Esophagus muscularis mucosa (tissue), 4 donors: ENCODE results near the gene COL2A1. TPM values are rescaled to one million over a fixed set of nuclear protein-coding genes. Genes with fewer than 3 reads are reported as not detected.

Experiments used
- DNase-seq: peaks from one replicate; pipeline ENCODE4 v3.0.0-alpha.2; 2017; ENCODE audit errors: extremely low spot score
- H3K27ac ChIP-seq, 4 donors: fragments of 200-600 bp; sonication (generic); replicated peaks in 1 of 4; 1 replicate in 3 of 4; 2 replicates in 1 of 4; pipeline ENCODE4 v1.5.1; 2016 to 2019; ENCODE audit warnings: mild to moderate bottlenecking in 1 of 4
- H3K27me3 ChIP-seq, 4 donors: fragments of 200-600 bp; sonication (generic); one replicate each; pipeline versions ENCODE4 v1.5.1 to v1.6.0; 2016 to 2019
- H3K36me3 ChIP-seq, 4 donors: fragments of 200-600 bp; sonication (generic); one replicate each; pipeline ENCODE4 v1.5.1; 2016 to 2019
- H3K4me1 ChIP-seq, 4 donors: fragments of 200-600 bp; sonication (generic); one replicate each; pipeline ENCODE4 v1.5.1; 2016 to 2019
- H3K4me3 ChIP-seq, 4 donors: fragments of 200-600 bp; sonication (generic); 1 replicate in 2 of 4; 2 replicates in 2 of 4; pipeline ENCODE4 v1.5.1; 2016 to 2019; ENCODE audit warnings: mild to moderate bottlenecking in 4 of 4, moderate library complexity in 1 of 4
- H3K9me3 ChIP-seq, 4 donors: fragments of 200-600 bp; sonication (generic); 1 replicate in 3 of 4; 2 replicates in 1 of 4; pipeline ENCODE4 v1.5.1; 2016 to 2019
- CTCF ChIP-seq, 3 experiments: fragments of 200-600 bp in 2 of 3; fragments of 450-650 bp in 1 of 3; sonication (generic) in 2 of 3; IDR thresholded peaks; one replicate each; pipeline ENCODE4 v1.5.1; 2017 to 2019; ENCODE audit warnings: antibody characterized with exemption in 3 of 3, mild to moderate bottlenecking in 2 of 3, moderate library complexity in 1 of 3
- EP300 ChIP-seq: sonication (generic); formaldehyde crosslinking; IDR thresholded peaks from one replicate; pipeline ENCODE4 v1.6.1; 2017; ENCODE audit warnings: antibody characterized with exemption
- POLR2A ChIP-seq: fragments of 450-650 bp; IDR thresholded peaks from one replicate; pipeline ENCODE4 v1.6.1; 2017; ENCODE audit warnings: antibody characterized with exemption, moderate library complexity, mild to moderate bottlenecking, low read depth
- POLR2AphosphoS5 ChIP-seq, 2 donors: sonication (generic); formaldehyde crosslinking; IDR thresholded peaks; one replicate each; pipeline ENCODE4 v1.6.1; 2017; ENCODE audit warnings: antibody characterized with exemption in 2 of 2
- WGBS: methylation state at CpG from one replicate; pipeline ENCODE4 v1.1.5; 2018; 5-methylcytosine and 5-hydroxymethylcytosine counted together
- intact Hi-C: fragments of 100-400 bp; cut with DNase I; formaldehyde crosslinking; loops from one replicate; pipeline ENCODE4 v1.15.1; 2023
- total RNA-seq, 4 donors: library from RNA; depleted of rRNA; stranded (reverse); fragments of >200 nt; gene quantifications; one replicate each; pipeline versions ENCODE4 v1.1.0 to v1.2.1, GENCODE V29; 2016

COL2A1 gene
- total RNA-seq, 4 donors from 2014 or later, result not detected

GRCh38 chr12:47987411-47988072, 16.7 kb downstream of the COL2A1 start:
- no peaks in the 10 kb centered on the region for H3K36me3 ChIP-seq
- H3K4me3 ChIP-seq, result no peak overlapping the region
- no peaks in the 10 kb centered on the region for H3K9me3 ChIP-seq
- intact Hi-C loops, result no loop called here
- no peak overlapping the region for H3K27ac ChIP-seq
- no peaks in the 10 kb centered on the region for H3K27me3 ChIP-seq
- no peak for DNase-seq
- WGBS, result 85% methylated on average over 13 of the region's 14 CpGs
- TF ChIP-seq CTCF (IDR thresholded peaks at IDR 0.05) (no peak), POLR2AphosphoS5 (IDR thresholded peaks at IDR 0.05) (no peak), EP300 (no peak), POLR2A (no peak)
- H3K4me1 ChIP-seq, result peaks cover 0 to 5% (median 0%) of the 10 kb centered on the region in 4 donors

- Histone ChIP-seq H3K27me3 (no peaks in the 10 kb centered on the region), H3K4me3 (no peak overlapping the region), H3K4me1 (peaks cover 0 to 5% (median 0%) of the 10 kb centered on the region in 4 donors), H3K27ac (no peak overlapping the region), H3K36me3 (no peaks in the 10 kb centered on the region), H3K9me3 (no peaks in the 10 kb centered on the region)
- no peak for TF ChIP-seq CTCF (IDR thresholded peaks at IDR 0.05)
- no peak for TF ChIP-seq POLR2AphosphoS5 (IDR thresholded peaks at IDR 0.05)
- TF ChIP-seq EP300, result no peak
- TF ChIP-seq POLR2A, result no peak
- no peak for DNase-seq
- intact Hi-C loops, result no loop called here
- WGBS, result 91% methylated on average over 5 of the region's 5 CpGs
These were observed 17.4 kb downstream of the COL2A1 start for GRCh38 chr12:47986832-47987231.

DNA sequence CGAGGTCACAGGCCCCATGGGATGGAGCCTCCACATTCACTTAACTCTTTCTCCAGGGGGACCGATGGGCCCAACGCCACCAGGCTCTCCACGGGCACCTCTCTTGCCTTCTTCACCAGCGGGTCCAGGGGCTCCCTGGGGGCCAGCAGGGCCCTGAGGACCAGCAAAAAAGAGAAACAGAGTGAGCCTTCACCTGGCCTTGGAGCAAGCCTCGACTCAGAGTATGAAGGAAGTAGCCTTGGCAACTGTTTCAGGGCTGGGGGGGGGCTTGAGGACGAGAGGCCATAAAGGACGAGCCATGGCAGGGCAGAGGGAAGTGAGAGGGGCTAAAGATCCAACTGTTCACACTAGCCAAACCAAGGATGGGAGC, 18.0 kb downstream of the COL2A1 start:
- Histone ChIP-seq H3K27ac (no peak overlapping the region), H3K36me3 (no peaks in the 10 kb centered on the region), H3K4me1 (peaks cover 0 to 5% (median 0%) of the 10 kb centered on the region in 4 donors), H3K4me3 (no peak overlapping the region), H3K27me3 (no peaks in the 10 kb centered on the region), H3K9me3 (no peaks in the 10 kb centered on the region)
- DNase-seq, result no peak
- TF ChIP-seq CTCF (IDR thresholded peaks at IDR 0.05), result no peak
- TF ChIP-seq POLR2AphosphoS5 (IDR thresholded peaks at IDR 0.05), result no peak
- no peak for TF ChIP-seq POLR2A
- TF ChIP-seq EP300, result no peak
- intact Hi-C loops, result no loop called here
- WGBS, result 80% methylated on average over 8 of the region's 8 CpGs

- Histone ChIP-seq H3K4me1 (peaks cover 0 to 5% (median 0%) of the 10 kb centered on the region in 4 donors), H3K9me3 (no peaks in the 10 kb centered on the region), H3K27ac (no peak overlapping the region), H3K27me3 (no peaks in the 10 kb centered on the region), H3K4me3 (no peak overlapping the region), H3K36me3 (no peaks in the 10 kb centered on the region)
- 90% methylated on average over 8 of the region's 16 CpGs for WGBS
- intact Hi-C loops, result no loop called here
- TF ChIP-seq EP300 (no peak), POLR2A (no peak), POLR2AphosphoS5 (IDR thresholded peaks at IDR 0.05) (no peak), CTCF (IDR thresholded peaks at IDR 0.05) (no peak)
- no peak for DNase-seq
These were observed 18.5 kb downstream of the COL2A1 start for GRCh38 chr12:47985596-47986290.
